Inferior parietal cortex (tissue), 1 donor: ENCODE measurements around the gene ATG9B.
"Not testable (repeated sequence)": the region's sequence is repeated elsewhere in the genome, so short reads cannot be mapped to it uniquely, and the experiment has no call there.

Experiments
- DNase-seq: peaks from one replicate; pipeline ENCODE4 v3.0.0-alpha.2; 2016; ENCODE audit errors: extremely low spot score

Gene ATG9B

GRCh38 chr7:151057989-151058780, 33.9 kb upstream of the ATG9B start:
- DNase-seq, result peak; percentile 99

DNA sequence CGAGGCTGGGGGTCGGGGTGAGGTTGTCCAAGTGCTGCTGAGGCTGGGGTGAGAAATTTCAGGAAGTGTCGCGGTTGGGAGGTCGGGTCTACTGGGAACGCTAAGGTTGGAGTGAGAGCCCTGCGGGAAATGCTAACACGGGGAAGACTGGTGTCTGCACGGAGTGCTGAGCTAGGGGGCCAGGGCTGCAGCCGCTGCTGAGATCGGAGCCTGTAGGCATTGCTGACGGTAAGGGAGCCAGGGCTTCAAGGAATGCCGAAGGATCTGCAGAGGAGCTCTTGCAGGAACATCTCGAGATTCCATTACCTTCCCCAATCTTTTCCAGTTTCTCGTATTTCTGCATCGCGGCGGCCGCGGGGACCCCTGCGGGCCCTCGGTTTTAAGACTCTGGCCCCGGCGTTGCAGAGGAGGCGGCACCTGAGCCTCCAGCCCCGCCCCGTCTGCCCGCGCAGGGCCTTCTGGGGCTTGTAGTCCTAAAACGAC, 33.3 kb upstream of the ATG9B start, which contains the start of gene CDK5:
Gene CDK5, minus strand, starts transcription at position 392 of the 483 bp plus-strand sequence. Its CDS starts 49 bp downstream, at position 343.
- DNase-seq, result no peak

- DNase-seq, result no peak
Measured at GRCh38 chr7:151056666-151057505, 32.6 kb upstream of the ATG9B start.

DNA sequence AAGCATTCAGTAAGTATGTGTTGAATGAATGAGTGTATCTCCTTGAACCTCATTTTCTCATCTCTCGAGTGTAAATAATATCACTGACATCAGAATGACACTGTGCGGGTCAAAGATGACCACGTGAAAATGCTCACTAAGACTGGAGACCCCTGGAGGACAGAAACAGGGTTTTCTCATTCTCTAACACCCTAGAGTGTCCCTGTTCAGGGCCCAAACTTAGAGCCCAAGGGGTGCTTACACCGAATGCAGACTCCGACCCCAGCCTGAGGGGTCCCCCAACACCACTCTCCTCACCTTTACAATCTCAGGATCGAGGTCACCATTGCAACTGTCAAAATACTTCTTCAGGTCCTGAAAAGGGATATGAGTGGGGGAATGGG, 32.0 kb upstream of the ATG9B start:
- DNase-seq, result no peak

DNA sequence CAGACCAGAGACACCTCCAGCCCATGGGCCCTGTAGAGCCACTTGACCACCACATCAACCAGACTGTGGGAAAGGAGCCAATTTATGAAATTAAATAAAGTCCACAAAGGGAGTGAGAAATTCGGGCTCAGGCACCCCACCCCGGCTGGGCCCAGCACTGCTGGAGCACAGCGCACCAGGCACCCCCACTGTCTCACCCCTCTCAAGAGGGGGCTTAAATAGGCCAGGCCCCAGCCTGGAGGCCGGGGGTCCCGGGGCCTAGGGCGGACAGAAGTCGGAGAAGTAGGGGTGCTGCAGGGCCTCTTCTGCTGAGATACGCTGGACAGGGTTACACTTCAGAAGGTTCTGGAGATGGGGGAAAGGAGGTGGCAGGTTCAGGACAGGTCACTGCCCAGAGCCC, 29.5 kb upstream of the ATG9B start:
- no peak for DNase-seq

DNA sequence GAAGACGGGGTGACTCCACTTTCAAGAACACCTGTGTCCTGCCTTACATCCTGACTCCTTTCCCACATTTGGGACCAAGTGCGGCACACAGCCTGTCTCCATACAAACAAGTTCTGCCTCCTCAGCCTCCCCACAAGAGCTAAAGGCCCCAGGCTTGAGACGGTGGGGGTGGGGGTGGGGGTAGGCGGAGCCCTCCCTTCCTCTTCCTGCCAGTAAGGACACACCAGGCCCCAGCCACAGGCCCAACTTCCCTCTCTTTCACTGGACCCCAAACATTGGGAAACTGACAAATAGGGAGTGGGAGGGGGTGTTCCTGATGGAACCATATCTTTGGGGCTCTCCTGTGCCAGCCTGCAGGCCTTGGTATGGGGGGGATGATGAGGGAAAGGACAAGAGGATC, 28.8 kb upstream of the ATG9B start:
- no peak for DNase-seq

DNA sequence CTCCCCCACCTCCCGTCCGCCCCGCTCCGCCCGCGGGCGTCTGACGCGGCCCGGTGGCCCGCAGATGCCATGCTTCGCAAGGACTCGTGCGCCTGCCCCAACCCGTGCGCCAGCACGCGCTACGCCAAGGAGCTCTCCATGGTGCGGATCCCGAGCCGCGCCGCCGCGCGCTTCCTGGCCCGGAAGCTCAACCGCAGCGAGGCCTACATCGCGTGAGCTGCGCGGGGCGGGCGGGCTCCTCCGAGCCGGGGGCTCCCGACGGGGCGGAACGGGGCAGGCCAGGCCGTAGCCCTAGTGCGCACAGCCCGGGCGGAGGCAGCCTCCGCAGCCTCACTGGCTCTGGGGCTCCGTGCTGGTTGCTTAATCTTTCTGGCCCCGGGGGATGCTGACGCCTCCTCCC, 26.8 kb upstream of the ATG9B start:
- DNase-seq, result no peak

- no peak for DNase-seq
Measured at GRCh38 chr7:151048911-151049463, 24.7 kb upstream of the ATG9B start.

GRCh38 chr7:151047976-151048815, 23.9 kb upstream of the ATG9B start, which contains the start of gene ASIC3:
Gene ASIC3 (plus strand): TSS chr7:151048531. CDS start chr7:151048886, 355 bp downstream.
- no peak for DNase-seq

DNA sequence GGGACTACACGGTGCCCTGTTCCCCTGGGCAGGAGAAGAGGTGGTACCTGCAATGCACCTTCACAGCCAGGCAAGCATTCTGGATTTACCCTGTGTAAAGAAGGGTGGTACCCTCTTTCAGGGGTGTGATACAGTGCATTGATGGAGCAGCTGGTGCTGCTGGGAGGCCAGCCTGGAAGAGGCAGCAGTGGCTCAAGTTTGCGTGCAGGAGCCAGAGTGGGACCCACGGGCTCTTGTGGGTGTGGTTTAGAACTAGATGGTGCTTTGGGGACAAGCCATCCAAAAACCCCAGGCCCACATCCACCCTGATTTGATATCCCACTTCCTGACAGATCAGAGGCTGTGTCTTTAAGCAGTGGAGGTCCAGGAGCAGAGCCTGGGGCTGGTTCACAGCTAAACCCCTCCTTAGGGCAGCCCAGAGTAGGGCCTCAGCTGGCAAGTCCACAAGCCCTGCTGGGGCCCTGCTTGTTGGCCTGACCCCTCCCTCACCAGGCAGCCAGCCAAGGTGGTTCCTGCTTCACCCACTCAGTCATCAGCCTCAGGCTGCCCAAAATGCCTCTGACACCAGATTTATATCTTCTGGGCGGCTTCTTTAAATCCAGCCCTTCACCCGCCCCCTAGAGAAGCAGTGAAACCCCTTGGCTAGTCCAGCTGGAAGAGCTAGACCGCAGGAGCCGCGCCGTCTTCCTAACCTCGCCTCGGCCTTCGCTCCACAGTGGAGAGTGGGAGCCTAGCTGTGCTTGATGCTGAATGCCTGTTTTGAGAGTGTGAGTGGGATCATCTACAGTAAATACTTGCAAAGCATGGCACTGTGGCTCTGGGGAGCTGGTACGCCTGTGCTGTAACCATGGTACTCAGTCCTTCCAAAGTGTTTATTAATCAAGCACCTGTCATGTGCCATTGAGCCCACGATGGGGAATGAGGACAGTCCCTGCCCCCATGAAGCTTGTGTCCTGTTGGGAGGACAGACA, 22.6 kb upstream of the ATG9B start:
- DNase-seq, result no peak

DNA sequence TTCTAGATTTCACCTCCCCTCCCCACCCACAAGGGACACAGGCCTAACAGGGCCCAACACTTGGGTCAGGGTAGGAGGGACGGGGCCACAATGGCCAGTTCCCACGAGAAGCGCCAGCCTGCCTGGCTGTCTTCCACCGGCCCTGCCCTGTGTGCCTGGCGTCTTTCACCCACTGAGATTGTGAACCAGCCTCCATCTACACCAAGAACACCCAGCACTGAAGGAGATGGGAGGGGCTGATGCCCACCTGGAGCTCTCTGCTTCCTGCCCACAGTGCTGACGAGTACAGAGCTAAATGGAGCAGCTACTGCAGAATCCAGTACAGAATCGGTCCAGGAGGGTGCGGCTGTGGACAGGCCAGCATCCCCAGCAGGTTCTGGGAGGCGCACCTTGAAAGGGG, 21.7 kb upstream of the ATG9B start:
- no peak for DNase-seq

- no peak for DNase-seq
Measured at GRCh38 chr7:151045262-151045661, 21.0 kb upstream of the ATG9B start.

- no peak for DNase-seq
Measured at GRCh38 chr7:151043959-151044358, 19.7 kb upstream of the ATG9B start.

GRCh38 chr7:151043449-151043848, 19.2 kb upstream of the ATG9B start:
- not testable (repeated sequence) for DNase-seq

GRCh38 chr7:151040616-151041375, 16.5 kb upstream of the ATG9B start:
- DNase-seq, result no peak

DNA sequence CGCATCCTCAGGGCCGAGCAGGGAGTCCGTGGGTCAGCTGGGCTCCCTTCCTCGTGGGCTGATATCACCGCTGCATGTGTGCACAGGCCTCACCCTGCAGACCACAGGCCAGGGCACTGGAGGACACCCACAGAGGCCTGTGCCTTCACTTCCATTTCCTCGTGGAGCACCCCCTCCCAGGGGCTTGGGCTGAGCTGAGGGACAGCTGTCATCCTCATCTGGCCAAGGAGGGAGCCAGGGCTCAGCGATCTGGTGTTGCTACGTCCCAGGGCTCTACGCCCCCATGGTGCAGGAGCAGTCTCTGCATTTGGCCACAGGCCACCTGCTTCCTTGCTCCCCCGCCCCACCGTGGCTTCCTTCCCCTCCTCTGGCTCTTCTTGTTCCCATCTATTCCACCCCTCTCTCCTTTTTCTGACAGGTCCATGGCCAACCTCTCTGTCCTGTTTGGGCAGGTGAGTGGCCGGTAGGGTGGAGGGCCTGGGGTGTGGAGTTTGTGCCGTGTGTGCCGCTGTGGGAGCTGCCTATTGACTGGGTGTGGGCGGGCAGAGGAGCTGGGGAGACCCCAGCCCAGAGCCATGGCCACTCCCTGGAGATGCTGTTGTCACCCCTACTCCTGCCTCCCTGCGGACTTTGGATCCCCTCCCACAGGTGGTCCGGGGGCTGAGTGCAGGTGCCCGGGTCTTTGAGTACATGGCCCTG, 15.7 kb upstream of the ATG9B start:
- DNase-seq, result no peak

DNA sequence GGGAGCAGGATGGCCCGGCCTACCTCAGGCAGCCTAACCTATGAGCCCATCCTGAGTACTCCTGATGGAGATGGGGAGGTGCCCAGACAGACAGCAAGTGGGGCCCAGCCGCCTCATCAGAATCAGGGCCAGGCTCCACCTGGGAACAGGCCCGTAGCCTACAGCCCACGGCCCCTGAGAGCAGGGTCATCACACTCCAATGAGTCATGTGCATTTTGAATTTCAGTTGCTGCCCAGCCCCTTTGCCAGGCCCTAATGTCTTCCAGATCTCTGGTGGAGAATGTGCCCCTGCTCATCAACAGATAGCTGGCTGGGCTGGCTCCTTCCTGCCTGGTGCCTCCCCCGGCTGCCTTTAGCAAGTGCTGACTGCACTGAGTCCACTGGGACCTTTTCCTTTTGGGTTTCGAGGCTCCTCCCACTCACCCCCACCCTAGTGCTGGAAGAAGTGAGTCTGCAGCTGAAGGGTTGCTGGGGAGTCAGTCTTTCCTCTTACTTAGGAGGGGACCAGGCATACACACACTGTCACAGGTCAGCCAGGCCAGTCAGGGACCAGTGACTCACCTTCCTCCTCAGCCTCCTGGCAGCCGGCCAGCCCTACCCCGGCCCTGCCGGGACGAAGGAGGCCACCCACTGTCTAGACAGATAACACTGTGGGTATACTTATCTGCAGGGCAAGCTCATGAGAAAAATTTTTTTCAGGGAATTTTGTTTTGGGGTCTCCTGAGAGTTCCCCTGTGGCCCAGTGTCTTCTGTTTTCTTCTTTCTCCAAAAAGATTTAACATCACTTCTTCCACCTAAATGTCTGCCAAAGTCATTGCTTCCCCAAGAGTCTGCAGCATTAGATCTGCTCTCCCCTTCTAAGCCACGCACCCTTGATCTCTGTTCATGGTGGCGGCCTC, 14.9 kb upstream of the ATG9B start:
- DNase-seq, result peak; percentile 65

DNA sequence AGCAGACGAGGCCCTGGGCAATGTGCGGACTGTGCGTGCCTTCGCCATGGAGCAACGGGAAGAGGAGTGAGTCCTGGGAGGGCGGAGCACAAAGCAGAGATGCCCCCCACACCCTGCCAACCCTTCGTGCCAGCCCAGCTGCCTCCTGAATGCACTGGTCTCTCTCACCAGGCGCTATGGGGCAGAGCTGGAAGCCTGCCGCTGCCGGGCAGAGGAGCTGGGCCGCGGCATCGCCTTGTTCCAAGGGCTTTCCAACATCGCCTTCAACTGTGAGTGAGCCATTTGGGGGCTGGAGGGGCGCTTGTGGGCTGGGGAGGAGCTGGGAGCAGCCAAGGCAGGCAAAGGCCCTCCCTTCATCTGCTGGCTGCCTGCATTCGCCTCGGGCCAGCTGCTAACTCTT, 11.6 kb upstream of the ATG9B start:
- no peak for DNase-seq
